Measurements from ENCODE around the gene GFRA1.
"Not testable (repeated sequence)": the region's sequence is repeated elsewhere in the genome, so short reads cannot be mapped to it uniquely, and the experiment has no call there.

GFRA1 gene

DNA sequence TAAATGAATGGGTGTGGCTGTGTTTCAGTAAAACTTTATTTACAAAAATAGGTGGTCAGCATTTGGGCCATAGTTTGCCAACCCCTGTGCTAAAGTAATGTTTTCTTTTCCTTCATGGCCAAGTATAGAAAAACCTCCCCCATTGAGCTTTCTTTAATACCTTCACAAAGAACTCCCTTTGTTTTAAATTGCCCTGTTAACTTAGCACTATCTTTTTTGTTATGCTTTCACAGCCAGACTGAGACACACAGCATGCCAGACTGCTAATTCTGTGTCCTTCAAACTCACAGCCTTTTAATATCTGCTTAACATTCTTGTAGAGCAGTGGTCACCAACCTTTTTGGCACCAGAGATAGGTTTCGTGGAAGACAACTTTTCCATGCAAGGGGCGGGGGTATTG is 78.0 kb downstream of the GFRA1 start:
- no peak for DNase-seq

DNA sequence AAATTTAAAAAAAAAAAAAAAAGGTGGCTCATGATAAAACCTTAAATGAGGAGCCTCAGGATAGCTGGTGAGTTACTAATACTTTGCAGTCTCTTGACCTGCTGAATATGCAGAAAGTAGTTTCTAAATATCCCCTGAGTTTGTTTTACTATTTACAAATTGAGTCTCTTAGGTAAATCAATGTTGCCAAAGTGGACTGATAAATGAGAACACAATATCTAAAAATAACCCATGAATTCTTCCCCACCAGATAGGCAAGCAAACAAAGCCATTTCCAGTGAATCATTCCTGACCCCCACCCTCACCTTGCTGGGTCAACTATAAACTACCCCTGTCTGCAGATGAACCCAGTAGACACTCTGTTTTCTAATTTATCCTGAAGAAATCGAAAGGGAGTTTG is 78.9 kb downstream of the GFRA1 start:
- no peak for DNase-seq

GRCh38 chr10:116190883-116191282 is 82.1 kb downstream of the GFRA1 start:
- DNase-seq = no peak

GRCh38 chr10:116186273-116186672 is 86.7 kb downstream of the GFRA1 start:
- no peak for DNase-seq

DNA sequence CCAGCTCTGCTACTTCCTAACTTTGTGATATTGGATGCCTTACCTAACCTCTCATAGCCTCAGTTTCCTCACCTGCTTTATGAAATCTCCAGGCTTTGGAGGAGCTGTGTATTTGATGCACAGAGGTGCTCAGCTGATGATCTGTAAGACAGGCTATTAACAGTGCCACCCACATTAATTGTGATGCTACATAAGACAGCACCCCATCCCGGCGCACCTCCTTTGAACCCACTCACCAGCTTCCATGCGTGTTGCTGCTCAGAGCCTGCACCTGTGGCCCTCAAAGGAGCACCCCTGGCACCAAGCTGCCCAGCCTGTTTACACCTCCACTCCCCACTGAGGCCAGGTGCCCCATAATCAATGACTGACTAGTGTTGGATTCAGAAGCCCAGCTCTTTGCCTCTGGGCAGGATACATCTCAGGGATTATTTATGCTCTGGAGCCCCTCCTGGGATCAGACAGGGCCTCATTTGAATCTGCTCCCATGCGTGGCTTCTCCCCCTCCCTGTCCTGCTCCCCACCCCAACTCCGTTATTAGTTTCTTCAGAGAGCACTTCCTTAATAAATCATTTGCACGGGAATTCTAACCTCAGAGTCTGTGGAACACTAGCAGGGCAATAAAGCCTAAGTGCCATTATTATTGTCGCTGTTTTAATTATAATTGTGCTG is 87.7 kb downstream of the GFRA1 start:
- no peak for DNase-seq

DNA sequence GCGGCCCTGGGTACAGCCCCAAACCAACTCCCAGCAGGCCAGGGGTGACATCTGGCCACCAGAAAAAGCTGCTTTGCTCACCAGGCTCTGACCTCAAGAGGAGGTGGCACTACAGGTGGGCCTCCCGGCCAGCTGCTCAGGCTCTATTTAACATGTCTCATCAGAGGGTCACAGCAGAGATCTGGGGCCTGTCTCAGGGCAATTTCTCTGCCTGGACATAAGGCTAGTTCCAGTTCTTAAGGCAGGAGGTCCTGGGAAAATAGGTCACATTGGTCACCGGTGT is 88.6 kb downstream of the GFRA1 start:
- DNase-seq = no peak

GRCh38 chr10:116183733-116184511 is 89.1 kb downstream of the GFRA1 start:
- DNase-seq = no peak

DNA sequence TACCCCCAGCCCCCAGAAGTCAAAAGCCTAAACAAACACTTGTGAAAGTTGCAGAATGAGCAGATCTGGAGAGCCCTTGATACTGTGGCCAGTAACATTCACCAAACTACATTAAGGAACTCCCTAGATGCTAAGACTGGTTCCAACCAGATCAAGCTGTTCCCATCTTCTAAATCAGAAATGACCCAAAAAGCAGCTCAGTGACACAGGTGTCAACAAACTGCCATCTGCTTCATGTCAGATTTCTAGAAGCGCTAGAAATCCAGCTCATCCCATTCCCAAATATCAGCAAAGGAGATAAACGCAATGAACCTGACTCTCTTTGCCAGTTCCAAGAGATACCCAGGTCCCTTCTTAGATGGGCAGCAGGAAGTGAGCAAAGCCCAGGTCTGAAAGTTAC is 90.6 kb downstream of the GFRA1 start:
- no peak for DNase-seq

DNA sequence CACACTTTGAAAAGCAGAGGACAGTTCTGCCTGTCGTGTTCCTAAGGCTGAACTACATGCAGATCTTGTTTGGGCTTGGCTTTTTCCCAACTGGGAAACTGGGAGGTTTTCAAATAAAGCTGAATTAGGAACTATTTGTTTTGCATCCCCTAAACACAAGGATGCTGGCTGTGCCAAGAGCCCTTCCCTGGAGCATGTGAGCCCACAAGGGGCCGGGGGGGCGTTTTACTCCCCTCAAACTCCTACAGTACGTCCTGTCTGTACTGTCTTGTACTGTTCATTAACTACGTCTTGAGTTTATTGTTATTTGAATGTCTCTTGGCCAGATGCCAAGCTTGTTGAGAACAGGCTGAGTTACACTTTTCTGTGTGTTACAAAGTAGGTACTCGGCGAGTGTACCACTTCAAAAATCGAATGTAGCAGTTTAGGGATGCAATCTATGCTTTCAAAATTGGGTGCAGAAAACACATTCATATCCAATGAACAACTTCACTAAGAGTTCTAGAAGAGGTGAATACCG is 94.9 kb downstream of the GFRA1 start:
- DNase-seq = no peak

DNA sequence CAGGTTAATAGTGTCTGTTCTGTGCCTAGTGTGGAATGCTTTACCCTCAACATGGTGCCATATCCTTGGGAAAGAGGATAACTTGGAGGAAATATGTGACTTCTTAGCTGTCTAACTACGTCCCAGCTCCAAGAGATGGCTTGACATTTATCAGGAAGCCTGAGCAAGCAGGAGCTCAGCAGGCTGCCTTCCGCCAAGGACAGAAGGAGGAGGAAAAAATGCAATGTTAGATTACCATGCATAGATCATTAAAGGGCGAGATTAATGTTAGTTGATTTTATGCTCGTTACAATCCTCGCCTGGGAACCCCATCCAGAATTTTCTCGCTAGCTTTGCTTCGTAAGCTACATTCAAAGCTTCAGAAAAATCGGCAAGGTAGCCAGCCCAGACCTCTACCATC is 97.8 kb downstream of the GFRA1 start:
- no peak for DNase-seq

DNA sequence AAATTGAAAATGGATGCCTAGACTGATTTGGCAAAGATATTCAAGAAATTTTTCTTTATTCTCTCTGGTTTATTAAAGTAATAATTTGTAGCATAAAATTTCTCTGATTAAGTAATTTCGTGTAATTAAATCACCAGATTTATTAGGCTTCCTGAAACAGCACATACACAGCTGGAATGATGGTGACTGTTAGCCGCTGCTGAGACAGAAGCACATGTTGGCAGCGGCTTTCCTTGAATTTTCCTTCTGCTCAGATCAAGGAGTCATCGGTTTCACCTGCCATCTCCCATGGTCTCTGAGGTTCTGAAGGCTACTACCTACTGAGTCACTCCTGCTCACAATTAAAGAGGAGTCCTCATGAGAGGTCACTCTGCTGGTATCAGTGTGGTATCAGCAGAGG is 101.5 kb downstream of the GFRA1 start:
- no peak for DNase-seq

- no peak for DNase-seq
Observed at GRCh38 chr10:116170815-116171250, 102.2 kb downstream of the GFRA1 start.

DNA sequence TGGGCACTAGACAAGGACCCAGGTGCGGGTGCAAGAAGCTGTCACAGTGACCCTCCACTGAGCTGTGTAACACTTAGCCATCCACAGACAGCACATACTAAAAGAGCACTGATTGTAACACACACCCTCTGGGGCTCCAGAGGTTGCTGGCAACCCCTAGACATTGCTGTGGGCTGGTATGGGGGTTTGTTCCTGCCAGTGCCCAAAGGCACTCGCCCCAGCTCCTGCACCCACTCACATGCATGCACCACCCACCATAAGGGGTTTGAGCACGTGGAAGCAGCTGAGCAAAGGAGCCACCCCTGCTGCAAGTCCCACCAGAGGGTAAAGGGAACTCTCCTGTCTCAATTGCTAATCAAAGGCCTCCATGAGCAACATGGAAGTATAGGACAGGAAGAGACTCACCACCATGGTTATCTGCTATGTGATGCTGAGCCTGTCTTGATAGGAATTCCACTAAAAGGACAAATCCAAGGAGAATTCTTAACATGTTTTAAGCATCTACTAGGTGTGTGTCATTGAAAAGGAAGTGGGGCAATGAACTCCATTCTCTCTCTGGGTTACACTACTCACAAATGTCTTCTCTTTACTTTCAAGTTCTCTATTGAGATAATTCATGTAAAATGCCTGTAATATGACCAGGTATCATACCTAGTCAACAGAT is 103.1 kb downstream of the GFRA1 start:
- DNase-seq = no peak

- DNase-seq = no peak
Observed at GRCh38 chr10:116168745-116169144, 104.3 kb downstream of the GFRA1 start.

GRCh38 chr10:116168329-116168728 is 104.7 kb downstream of the GFRA1 start:
- no peak for DNase-seq

GRCh38 chr10:116165941-116166340 is 107.1 kb downstream of the GFRA1 start:
- DNase-seq = not testable (repeated sequence)

DNA sequence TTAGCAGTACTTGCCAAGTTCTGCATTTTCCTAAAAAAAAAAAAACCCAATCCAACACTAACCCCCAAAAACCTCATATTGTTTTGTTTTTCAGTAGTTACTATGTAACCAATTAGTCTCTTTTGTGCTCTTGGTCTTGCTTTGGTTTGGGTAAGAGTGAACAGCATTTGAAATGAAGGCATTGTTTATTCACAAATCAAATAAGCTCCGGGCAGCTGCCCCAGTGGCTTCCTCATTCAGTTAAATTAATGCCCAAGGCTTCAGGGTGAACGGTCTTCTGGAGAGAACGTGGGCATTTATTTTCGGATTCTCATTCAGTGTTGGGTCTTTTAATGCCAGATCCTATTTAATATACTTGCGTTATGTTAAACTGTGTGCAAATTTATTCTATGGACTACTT is 108.7 kb downstream of the GFRA1 start:
- no peak for DNase-seq

GRCh38 chr10:116163333-116164131 is 109.5 kb downstream of the GFRA1 start:
- no peak for DNase-seq

- no peak for DNase-seq
Observed at GRCh38 chr10:116162851-116163250, 110.2 kb downstream of the GFRA1 start.

GRCh38 chr10:116160271-116160670 is 112.7 kb downstream of the GFRA1 start:
- DNase-seq = no peak

GRCh38 chr10:116159197-116159596 is 113.8 kb downstream of the GFRA1 start:
- no peak for DNase-seq

GRCh38 chr10:116158036-116158435 is 115.0 kb downstream of the GFRA1 start:
- DNase-seq = no peak

GRCh38 chr10:116157485-116157884 is 115.5 kb downstream of the GFRA1 start:
- DNase-seq = no peak
